Stimulated activated naive CD4-positive, alpha-beta T cell (primary cell): ENCODE measurements around the gene MEP1B.

Experiments used
- DNase-seq, 6 experiments: peaks; one replicate each; lab custom pipeline; 2025; lab: John Stamatoyannopoulos, UW

Gene MEP1B

GRCh38 chr18:32267463-32267862 lies 77.6 kb downstream of the MEP1B start:
- DNase-seq, result no peak
